Liver (tissue), 9 donors: ENCODE results near the gene SERINC1. TPM values are rescaled to one million over a fixed set of nuclear protein-coding genes. Genes with fewer than 3 reads are reported as not detected.

Source experiments
- DNase-seq: peaks from one replicate; pipeline ENCODE4 v3.0.0-alpha.2; 2017; ENCODE audit warnings: low spot score
- H3K27ac ChIP-seq, 2 donors: one replicate each; pipeline ENCODE4 v1.7.0; 2013; ENCODE audit warnings: inconsistent platforms in 2 of 2, low read length in 2 of 2, control low read depth in 1 of 2, low read depth in 1 of 2, mild to moderate bottlenecking in 1 of 2
- H3K27me3 ChIP-seq, 4 donors: one replicate each; pipeline versions ENCODE4 v1.6.1 to v1.7.0; 2013; ENCODE audit warnings: low read length in 3 of 4, inconsistent platforms in 1 of 4, mild to moderate bottlenecking in 1 of 4, moderate library complexity in 1 of 4; ENCODE audit not compliant: control insufficient read depth in 4 of 4, insufficient read depth in 4 of 4
- H3K36me3 ChIP-seq, 4 donors: one replicate each; pipeline versions ENCODE4 v1.6.1 to v1.7.0; 2013; ENCODE audit warnings: low read length in 3 of 4, mild to moderate bottlenecking in 3 of 4, low read depth in 1 of 4, moderate library complexity in 1 of 4; ENCODE audit not compliant: control insufficient read depth in 4 of 4, insufficient read depth in 3 of 4
- H3K4me1 ChIP-seq, 4 donors: one replicate each; pipeline versions ENCODE4 v1.6.1 to v1.7.0; 2013; ENCODE audit warnings: low read length in 3 of 4, mild to moderate bottlenecking in 3 of 4, moderate library complexity in 1 of 4; ENCODE audit not compliant: control insufficient read depth in 4 of 4, insufficient read depth in 4 of 4
- H3K4me3 ChIP-seq, 3 donors: one replicate each; pipeline versions ENCODE4 v1.6.1 to v1.7.0; 2013; ENCODE audit warnings: low read length in 3 of 3, control low read depth in 1 of 3, low read depth in 1 of 3, mild to moderate bottlenecking in 1 of 3
- H3K9ac ChIP-seq, 2 donors: one replicate each; pipeline ENCODE4 v1.7.0; 2013; ENCODE audit warnings: low read length in 2 of 2, mild to moderate bottlenecking in 2 of 2, moderate library complexity in 2 of 2, control low read depth in 1 of 2, low read depth in 1 of 2
- H3K9me3 ChIP-seq, 4 donors: one replicate each; pipeline versions ENCODE4 v1.6.1 to v1.7.0; 2013; ENCODE audit warnings: low read length in 3 of 4; ENCODE audit not compliant: control insufficient read depth in 4 of 4
- ATF3 ChIP-seq: IDR thresholded peaks from 2 replicates; pipeline ENCODE4 v1.6.1; 2016; ENCODE audit warnings: antibody characterized with exemption
- CTCF ChIP-seq: fragments of 150-350 bp; IDR thresholded peaks from 2 replicates; pipeline ENCODE4 v1.5.1; 2017; ENCODE audit warnings: improper control_type of control experiment, low read depth, low read length; ENCODE audit not compliant: missing input control
- EGR1 ChIP-seq, 2 donors: IDR thresholded peaks; 2 replicates each; pipeline ENCODE4 v1.6.1; 2016 to 2018; ENCODE audit warnings: antibody characterized with exemption in 2 of 2, low read depth in 2 of 2
- FOXA1 ChIP-seq: IDR thresholded peaks from 2 replicates; pipeline ENCODE4 v1.6.1; 2016; ENCODE audit warnings: antibody characterized with exemption
- FOXA2 ChIP-seq: IDR thresholded peaks from 2 replicates; pipeline ENCODE4 v1.6.1; 2016; ENCODE audit warnings: antibody characterized with exemption
- GABPA ChIP-seq, 2 donors: IDR thresholded peaks in 1 of 2; conservative IDR thresholded peaks in 1 of 2; 2 replicates each; pipeline ENCODE4 v1.6.1; 2016; ENCODE audit warnings: antibody characterized with exemption in 2 of 2, mild to moderate bottlenecking in 1 of 2, moderate library complexity in 1 of 2
- HNF4A ChIP-seq, 2 donors: conservative IDR thresholded peaks; 2 replicates each; pipeline ENCODE4 v1.6.1; 2016; ENCODE audit warnings: antibody characterized with exemption in 2 of 2, mild to moderate bottlenecking in 2 of 2
- HNF4G ChIP-seq: IDR thresholded peaks from 2 replicates; pipeline ENCODE4 v1.6.1; 2016; ENCODE audit warnings: antibody characterized with exemption
- JUND ChIP-seq, 2 donors: IDR thresholded peaks; 2 replicates each; pipeline ENCODE4 v1.6.1; 2016; ENCODE audit warnings: antibody characterized with exemption in 2 of 2
- MAX ChIP-seq: IDR thresholded peaks from 2 replicates; pipeline ENCODE4 v1.6.1; 2016; ENCODE audit warnings: antibody characterized with exemption
- RAD21 ChIP-seq, 2 donors: IDR thresholded peaks; 2 replicates each; pipeline ENCODE4 v1.6.1; 2016; ENCODE audit warnings: antibody characterized with exemption in 2 of 2, mild to moderate bottlenecking in 2 of 2
- REST ChIP-seq: IDR thresholded peaks from 2 replicates; pipeline ENCODE4 v1.6.1; 2016; ENCODE audit warnings: antibody characterized with exemption, mild to moderate bottlenecking
- RXRA ChIP-seq, 2 donors: IDR thresholded peaks; 2 replicates each; pipeline ENCODE4 v1.6.1; 2017 to 2018; ENCODE audit warnings: antibody characterized with exemption in 2 of 2, mild to moderate bottlenecking in 1 of 2
- SP1 ChIP-seq: IDR thresholded peaks from 2 replicates; pipeline ENCODE4 v1.6.1; 2018; ENCODE audit warnings: antibody characterized with exemption, mild to moderate bottlenecking
- TAF1 ChIP-seq: conservative IDR thresholded peaks from 2 replicates; pipeline ENCODE4 v1.6.1; 2016; ENCODE audit warnings: antibody characterized with exemption, mild to moderate bottlenecking
- YY1 ChIP-seq: IDR thresholded peaks from 2 replicates; pipeline ENCODE4 v1.6.1; 2016; ENCODE audit warnings: antibody characterized with exemption, mild to moderate bottlenecking
- ZBTB33 ChIP-seq: IDR thresholded peaks from 2 replicates; pipeline ENCODE4 v1.6.1; 2016; ENCODE audit warnings: antibody characterized with exemption
- WGBS: extraction: QIAGEN DNeasy Blood & Tissue Kit; methylation state at CpG from one replicate; pipeline ENCODE4 v1.1.7; 2013; 5-methylcytosine and 5-hydroxymethylcytosine counted together
- polyA plus RNA-seq, 2 donors: library from polyadenylated mRNA; stranded (reverse) in 1 of 2; unstranded in 1 of 2; fragments of 200-250 nt in 1 of 2; fragments of >200 nt in 1 of 2; fragmentation: Nextera tagmentation in 1 of 2; extraction: Ambion mirVana in 1 of 2; gene quantifications; one replicate each; pipeline versions ENCODE4 v1.2.1 to v1.2.3, GENCODE V29; 2013 to 2015
- total RNA-seq, 2 donors: library from RNA; depleted of rRNA; stranded (reverse); fragments of >200 nt; gene quantifications; one replicate each; pipeline ENCODE4 v1.2.3, GENCODE V29; 2014
- donor health status: healthy.
- donor health status: healthy.
- donor health status: healthy.
- donor health status: healthy.
- donor health status: healthy.

The SERINC1 gene
- total and polyA plus RNA-seq, 4 donors: 79.8 to 139 (median 113) TPM

GRCh38 chr6:122454673-122455072, 16.9 kb downstream of the SERINC1 start:
- TF ChIP-seq HNF4G: no peak
- no peak for TF ChIP-seq YY1
- TF ChIP-seq FOXA1: no peak
- TF ChIP-seq MAX: no peak
- no peak for TF ChIP-seq SP1
- TF ChIP-seq JUND (IDR thresholded peaks at IDR 0.05): no peak
- TF ChIP-seq TAF1: no peak
- TF ChIP-seq RAD21 (IDR thresholded peaks at IDR 0.05): no peak
- TF ChIP-seq HNF4A (conservative IDR thresholded peaks at IDR 0.05): no peak
- H3K36me3 ChIP-seq: peaks cover 7 to 58% (median 44%) of the 10 kb centered on the region in 4 donors

GRCh38 chr6:122452509-122452908, 19.1 kb downstream of the SERINC1 start:
- WGBS: 86% methylated on average over 1 of the region's 1 CpG
- Histone ChIP-seq H3K4me1 (no peaks in the 10 kb centered on the region), H3K9ac (no peak overlapping the region), H3K36me3 (peaks cover 16 to 66% (median 49%) of the 10 kb centered on the region in 4 donors), H3K9me3 (no peaks in the 10 kb centered on the region), H3K27ac (no peak overlapping the region), H3K4me3 (no peak overlapping the region), H3K27me3 (no peaks in the 10 kb centered on the region)
- TF ChIP-seq EGR1 (IDR thresholded peaks at IDR 0.05; ENCODE audit: low read depth in 2 of 2) (no peak), YY1 (no peak), FOXA1 (no peak), RXRA (IDR thresholded peaks at IDR 0.05) (no peak)
- no peak for DNase-seq

More at GRCh38 chr6:122454673-122455072, 16.9 kb downstream of the SERINC1 start:
- Histone ChIP-seq H3K27me3 (no peaks in the 10 kb centered on the region), H3K4me3 (no peak overlapping the region), H3K9ac (no peak overlapping the region), H3K4me1 (peaks cover 0 to 4% (median 0%) of the 10 kb centered on the region in 4 donors), H3K9me3 (no peaks in the 10 kb centered on the region), H3K27ac (no peak overlapping the region)
- DNase-seq: no peak
- 90% methylated on average over 4 of the region's 4 CpGs for WGBS

GRCh38 chr6:122449069-122449468, 22.5 kb downstream of the SERINC1 start:
- H3K27ac ChIP-seq: no peak overlapping the region
- no peak overlapping the region for H3K4me3 ChIP-seq
- no peak for TF ChIP-seq MAX
- TF ChIP-seq RXRA (IDR thresholded peaks at IDR 0.05): no peak
- TF ChIP-seq FOXA2: no peak
- no peak for TF ChIP-seq FOXA1
- no peak for TF ChIP-seq HNF4A (conservative IDR thresholded peaks at IDR 0.05)
- no peak for TF ChIP-seq ZBTB33
- no peak for TF ChIP-seq JUND (IDR thresholded peaks at IDR 0.05)
- no peak for TF ChIP-seq YY1
- TF ChIP-seq SP1: no peak
- TF ChIP-seq REST: no peak
- TF ChIP-seq HNF4G: no peak
- no peak for TF ChIP-seq RAD21 (IDR thresholded peaks at IDR 0.05)
- no peak for TF ChIP-seq EGR1 (IDR thresholded peaks at IDR 0.05; ENCODE audit: low read depth in 2 of 2)
- TF ChIP-seq CTCF: no peak
- no peak for TF ChIP-seq GABPA (IDR thresholded peaks at IDR 0.05 in 1 of 2, conservative IDR thresholded peaks at IDR 0.05 in 1 of 2)
- no peak for TF ChIP-seq TAF1
- TF ChIP-seq ATF3: no peak
- H3K9me3 ChIP-seq: no peaks in the 10 kb centered on the region
- no peaks in the 10 kb centered on the region for H3K4me1 ChIP-seq
- 98% methylated on average over 1 of the region's 1 CpG for WGBS
- H3K36me3 ChIP-seq: peaks cover 13 to 67% (median 54%) of the 10 kb centered on the region in 4 donors
- DNase-seq: no peak
- no peaks in the 10 kb centered on the region for H3K27me3 ChIP-seq
- no peak overlapping the region for H3K9ac ChIP-seq
